Pancreas (tissue), 10 donors: ENCODE data around the gene RNF220. TPM values are rescaled to one million over a fixed set of nuclear protein-coding genes. Genes with fewer than 3 reads are reported as not detected.

Source experiments
- ATAC-seq, 4 donors: fragments of 200-7000 bp; cut with Tn5 transposase; one replicate each; pipeline versions ENCODE4 v1.8.0 to v1.9.1; 2020; ENCODE audit warnings: mild to moderate bottlenecking in 4 of 4, moderate library complexity in 4 of 4
- DNase-seq, 6 donors: peaks; one replicate each; pipeline ENCODE4 v3.0.0-alpha.2; 2020
- FAIRE-seq: peaks from 2 replicates; lab custom pipeline; 2012; peaks lifted over from hg19 to GRCh38; lab: Jason Lieb, UNC
- H3K27ac ChIP-seq, 4 donors: fragments of 200-600 bp; sonication (generic); 1 replicate in 3 of 4; 2 replicates in 1 of 4; pipeline versions ENCODE4 v1.5.0 to v1.8.0; 2020
- H3K27me3 ChIP-seq, 4 donors: fragments of 200-600 bp; one replicate each; pipeline ENCODE4 v1.8.0; 2021
- H3K36me3 ChIP-seq, 3 donors: fragments of 200-600 bp; sonication (generic) in 1 of 3; one replicate each; pipeline versions ENCODE4 v1.5.0 to v1.8.0; 2020 to 2021
- H3K4me1 ChIP-seq, 3 donors: fragments of 200-600 bp; one replicate each; pipeline ENCODE4 v1.8.0; 2021
- H3K4me3 ChIP-seq, 4 donors: fragments of 200-600 bp; sonication (generic) in 2 of 4; one replicate each; pipeline versions ENCODE4 v1.5.0 to v1.8.0; 2020 to 2021
- H3K9me3 ChIP-seq, 4 donors: fragments of 200-600 bp; one replicate each; pipeline ENCODE4 v1.8.0; 2021
- CTCF ChIP-seq, 4 donors: fragments of 200-600 bp; sonication (generic) in 3 of 4; IDR thresholded peaks; one replicate each; pipeline versions ENCODE4 v1.5.0 to v1.8.0; 2021; ENCODE audit warnings: antibody characterized with exemption in 4 of 4
- WGBS, 2 donors: extraction: QIAGEN DNeasy Blood & Tissue Kit; methylation state at CpG; one replicate each; pipeline ENCODE4 v1.1.7; 2013; 5-methylcytosine and 5-hydroxymethylcytosine counted together
- intact Hi-C, 3 donors: fragments of 100-400 bp; cut with DNase I; formaldehyde crosslinking; loops; one replicate each; pipeline versions ENCODE4 v1.11.1 to v1.14.2; 2022
- polyA plus RNA-seq, 2 donors: library from polyadenylated mRNA; stranded (reverse); fragments of 200-250 nt; gene quantifications; one replicate each; pipeline ENCODE4 v1.2.3, GENCODE V29; 2013
- total RNA-seq, 6 donors: library from RNA; stranded (reverse); fragmentation: NEBNext Ultra II Directional in 4 of 6; extraction: Animal tissue kit (Norgen Biotek cat#: 25700) in 4 of 6; gene quantifications; one replicate each; pipeline versions ENCODE4 v1.2.1 to v1.2.4, GENCODE V29; 2021 to 2023
- donor health status: healthy with polysubstance abuse.
- donor health status: DM: no; HTN: no; CAD: no; lungs with moderate emphysema.
- donor health status: DM: no; HTN: no; CAD: no.
- donor health status: control.
- donor health status: control.
- donor health status: Bipolar disorder and iron deficiency.
- donor health status: DM: yes; HTN: yes; CAD: no.
- donor health status: DM: no; HTN: no; CAD: no.
- donor health status: DM: no; HTN: no; CAD: no.
- donor health status: DM: yes; HTN: yes; CAD: no.

The RNF220 gene
- total RNA-seq (10 to 100 TPM; 22.3 to 43.2 (median 29.2) TPM), polyA plus RNA-seq (10 to 100 TPM; 34.4 to 43.0 TPM)

- no peaks in the 10 kb centered on the region for H3K9me3 ChIP-seq
- FAIRE-seq (no peak), ATAC-seq (peak; percentile 57 to 78 (median 76)), DNase-seq (peak in 4 of 6 donors; percentile 33 to 76 (median 64))
- no peak for TF ChIP-seq CTCF (IDR thresholded peaks at IDR 0.05)
- H3K36me3 ChIP-seq, result no peaks in the 10 kb centered on the region
- 2% methylated on average over 55 of the region's 55 CpGs for WGBS, 2 donors
- peak within 1 kb of the TSS; percentile 20 to 39 (median 32) for H3K4me3 ChIP-seq
- intact Hi-C loops, result no loop called here
- peaks cover 8 to 17% (median 8%) of the 10 kb centered on the region in 3 donors for H3K4me1 ChIP-seq
- H3K27me3 ChIP-seq, result peaks cover 15 to 54% (median 20%) of the 10 kb centered on the region in 4 donors
- no peak within 1 kb of the TSS for H3K27ac ChIP-seq
These were observed at the start of gene RNF220 for GRCh38 chr1:44405031-44405797. RNF220 (plus strand) TSS chr1:44405255.

GRCh38 chr1:44355582-44356305 lies 49.3 kb upstream of the RNF220 start:
- Histone ChIP-seq H3K9me3 (no peaks in the 10 kb centered on the region), H3K4me1 (peaks cover 8 to 18% (median 17%) of the 10 kb centered on the region in 3 donors), H3K27me3 (no peaks in the 10 kb centered on the region), H3K4me3 (peak overlapping the region in 1 of 4 donors; percentile 98), H3K36me3 (no peaks in the 10 kb centered on the region), H3K27ac (no peak overlapping the region)
- ATAC-seq (no peak), FAIRE-seq (no peak), DNase-seq (no peak)
- WGBS, 2 donors, result 66 to 67% methylated on average over 12 of the region's 12 CpGs
- intact Hi-C loops, result no loop called here
- no peak for TF ChIP-seq CTCF (IDR thresholded peaks at IDR 0.05)

- FAIRE-seq (no peak), DNase-seq (no peak), ATAC-seq (no peak)
- Histone ChIP-seq H3K27me3 (no peaks in the 10 kb centered on the region), H3K27ac (no peak overlapping the region), H3K36me3 (no peaks in the 10 kb centered on the region), H3K9me3 (no peaks in the 10 kb centered on the region), H3K4me1 (peaks cover 8 to 18% (median 16%) of the 10 kb centered on the region in 3 donors), H3K4me3 (no peak overlapping the region)
- 66 to 71% methylated on average over 4 of the region's 4 CpGs for WGBS, 2 donors
- TF ChIP-seq CTCF (IDR thresholded peaks at IDR 0.05), result no peak
- intact Hi-C loops, result no loop called here
These were observed 47.3 kb upstream of the RNF220 start for GRCh38 chr1:44357710-44358109.

GRCh38 chr1:44359234-44359935 lies 45.7 kb upstream of the RNF220 start:
- FAIRE-seq (no peak), DNase-seq (no peak), ATAC-seq (no peak)
- peaks cover under 1 to 2% (median 1%) of the 10 kb centered on the region in 3 donors for H3K4me1 ChIP-seq
- intact Hi-C loops, result no loop called here
- TF ChIP-seq CTCF (IDR thresholded peaks at IDR 0.05), result no peak
- H3K27ac ChIP-seq, result no peak overlapping the region
- no peaks in the 10 kb centered on the region for H3K36me3 ChIP-seq
- H3K4me3 ChIP-seq, result no peak overlapping the region
- H3K27me3 ChIP-seq, result no peaks in the 10 kb centered on the region
- 59 to 66% methylated on average over 6 of the region's 6 CpGs for WGBS, 2 donors
- H3K9me3 ChIP-seq, result no peaks in the 10 kb centered on the region
